Endothelial cell of umbilical vein (primary cell): ENCODE results near the gene ITSN1. TPM values are rescaled to one million over a fixed set of nuclear protein-coding genes. Genes with fewer than 3 reads are reported as not detected.

Experiments used
- BruUV-seq: library from RNA; stranded (reverse); fragments of 400-500 nt; replicated peaks from 2 replicates; lab custom pipeline; 2021; lab: Mats Ljungman, UMichigan
- CTCF ChIA-PET: fragments of 300-600, 350-600 bp; sonication (Branson Sonifier 250); formaldehyde crosslinking; loops from one replicate; lab custom pipeline; 2021; ENCODE audit warnings: antibody characterized with exemption, inconsistent platforms; lab: Charles Lee
- POLR2A ChIA-PET: fragments of 300-600, 350-600 bp; sonication (Branson Sonifier 250); formaldehyde crosslinking; loops from one replicate; lab custom pipeline; 2021; ENCODE audit warnings: antibody characterized with exemption, inconsistent platforms; lab: Charles Lee
- DNase-seq: peaks from one replicate; pipeline ENCODE4 v3.0.0-alpha.2; 2011; ENCODE audit warnings: low read depth, low spot score
- FAIRE-seq: peaks from 2 replicates; lab custom pipeline; 2011; peaks lifted over from hg19 to GRCh38; lab: Jason Lieb, UNC
- H2AFZ ChIP-seq: 2 replicates; pipeline ENCODE4 v1.6.0; 2012; ENCODE audit warnings: low read depth, low read length, control low read depth, inconsistent platforms
- H3K27ac ChIP-seq: 2 replicates; pipeline ENCODE4 v1.5.1; 2011; ENCODE audit warnings: low read depth, mild to moderate bottlenecking, control low read depth, low read length, moderate library complexity; ENCODE audit not compliant: insufficient read depth
- H3K27me3 ChIP-seq, 2 experiments: 2 replicates each; pipeline versions ENCODE4 v1.6.0 to v1.6.1; 2011; ENCODE audit warnings: low read length in 2 of 2, mixed read lengths in 1 of 2; ENCODE audit not compliant: control insufficient read depth in 2 of 2, insufficient read depth in 2 of 2
- H3K36me3 ChIP-seq, 2 experiments: 2 replicates in 1 of 2; 3 replicates in 1 of 2; pipeline ENCODE4 v1.5.1; 2011; ENCODE audit warnings: low read length in 2 of 2, mild to moderate bottlenecking in 1 of 2, moderate library complexity in 1 of 2; ENCODE audit not compliant: control insufficient read depth in 2 of 2, insufficient read depth in 2 of 2; ENCODE audit errors: extremely low read depth in 1 of 2
- H3K4me1 ChIP-seq: 3 replicates; pipeline ENCODE4 v1.5.1; 2011; ENCODE audit warnings: mild to moderate bottlenecking, low read length; ENCODE audit not compliant: control insufficient read depth, insufficient read depth; ENCODE audit errors: extremely low read depth
- H3K4me2 ChIP-seq: 2 replicates; pipeline ENCODE4 v1.6.1; 2011; ENCODE audit warnings: low read length, control low read depth, mixed read lengths; ENCODE audit not compliant: insufficient read depth
- H3K4me3 ChIP-seq, 3 experiments: fragments of 200-600 bp in 1 of 3; sonication (generic), shearing (Covaris generic) in 1 of 3; replicated peaks in 1 of 3; 2 replicates each; pipeline ENCODE4 v1.5.1; 2011 to 2016; ENCODE audit warnings: control low read depth in 3 of 3, low read length in 3 of 3, mild to moderate bottlenecking in 2 of 3, inconsistent platforms in 1 of 3, low read depth in 1 of 3, moderate library complexity in 1 of 3; ENCODE audit not compliant: insufficient read depth in 1 of 3
- H3K79me2 ChIP-seq: 2 replicates; pipeline ENCODE4 v1.6.0; 2012; ENCODE audit warnings: low read length, inconsistent platforms; ENCODE audit not compliant: control insufficient read depth, insufficient read depth
- H3K9ac ChIP-seq: replicated peaks from 2 replicates; pipeline ENCODE3; 2011; ENCODE audit warnings: low read length, control low read depth; ENCODE audit not compliant: insufficient read depth; ENCODE audit errors: extremely low read depth
- H3K9me1 ChIP-seq: replicated peaks from 3 replicates; pipeline ENCODE4 v1.6.0; 2011; ENCODE audit warnings: mild to moderate bottlenecking, low read length; ENCODE audit not compliant: control insufficient read depth, insufficient read depth; ENCODE audit errors: extremely low read depth
- H3K9me3 ChIP-seq: replicated peaks from 2 replicates; pipeline ENCODE4 v1.5.1; 2012; ENCODE audit warnings: low read length, inconsistent platforms; ENCODE audit not compliant: control insufficient read depth, insufficient read depth
- H4K20me1 ChIP-seq: replicated peaks from 2 replicates; pipeline ENCODE3; 2011; ENCODE audit warnings: mild to moderate bottlenecking, low read length; ENCODE audit not compliant: control insufficient read depth, insufficient read depth; ENCODE audit errors: extremely low read depth
- CTCF ChIP-seq, 2 donors: IDR thresholded peaks; 1 replicate in 1 of 2; 2 replicates in 1 of 2; pipeline ENCODE4 v1.5.1; 2011; ENCODE audit warnings: low read length in 2 of 2, mild to moderate bottlenecking in 2 of 2, moderate library complexity in 2 of 2, control low read depth in 1 of 2, inconsistent platforms in 1 of 2, low read depth in 1 of 2; ENCODE audit not compliant: insufficient read depth in 1 of 2; ENCODE audit errors: extremely low read depth in 1 of 2
- EZH2 ChIP-seq: IDR thresholded peaks from 2 replicates; pipeline ENCODE4 v1.6.1; 2012; ENCODE audit warnings: borderline replicate concordance, low read depth, mild to moderate bottlenecking, moderate library complexity, low read length, inconsistent platforms; ENCODE audit not compliant: severe bottlenecking
- FOS ChIP-seq: IDR thresholded peaks from 2 replicates; pipeline ENCODE4 v1.6.1; 2011; ENCODE audit warnings: mild to moderate bottlenecking, low read length, moderate library complexity, borderline replicate concordance; ENCODE audit not compliant: insufficient read depth
- GATA2 ChIP-seq: IDR thresholded peaks from 2 replicates; pipeline ENCODE4 v1.7.0; 2011; ENCODE audit warnings: low read depth, mild to moderate bottlenecking, moderate library complexity, mixed read lengths, low read length; ENCODE audit not compliant: insufficient read length, insufficient read depth
- JUN ChIP-seq: IDR thresholded peaks from 2 replicates; pipeline ENCODE4 v1.6.1; 2011; ENCODE audit warnings: borderline replicate concordance, low read depth; ENCODE audit not compliant: insufficient read length, insufficient read depth
- MAX ChIP-seq: IDR thresholded peaks from 2 replicates; pipeline ENCODE4 v1.6.1; 2011; ENCODE audit not compliant: insufficient read depth, insufficient read length
- MYC ChIP-seq: IDR thresholded peaks from one replicate; pipeline ENCODE4 v1.6.1; 2011; ENCODE audit warnings: mild to moderate bottlenecking, low read depth, low read length
- POLR2A ChIP-seq: IDR thresholded peaks from 2 replicates; pipeline ENCODE4 v1.6.1; 2012; ENCODE audit warnings: low read depth, mild to moderate bottlenecking, control low read depth, low read length
- POLR2AphosphoS5 ChIP-seq: IDR thresholded peaks from 2 replicates; pipeline ENCODE4 v1.6.1; 2012; ENCODE audit warnings: low read depth, mild to moderate bottlenecking, control low read depth, low read length, moderate library complexity; ENCODE audit not compliant: insufficient read depth
- dilution Hi-C: fragments of 300-500 bp; cut with MboI; formaldehyde crosslinking; loops from one replicate; pipeline ENCODE4 v1.15.0; 2019; ENCODE audit warnings: low sequenced_read_pairs; ENCODE audit not compliant: extremely low pct_ligation_motif_present
- intact Hi-C: fragments of 100-400 bp; cut with micrococcal nuclease; formaldehyde crosslinking; loops from one replicate; pipeline ENCODE4 v1.10.0; 2022
- polyA plus RNA-seq, 4 experiments: library from polyadenylated mRNA; depleted of rRNA in 3 of 4; stranded (reverse) in 3 of 4; unstranded in 1 of 4; fragments of >200 nt; gene quantifications; 2 replicates each; pipeline versions ENCODE4 v1.2.1 to v1.2.3, GENCODE V29; 2011 to 2012; ENCODE audit warnings: missing spikeins in 1 of 4
- total RNA-seq: library from RNA; stranded (reverse); gene quantifications from 2 replicates; pipeline ENCODE4 v1.2.3, GENCODE V29; 2021

ITSN1 gene
- total and polyA plus RNA-seq, 2 donors (not counting 3 experiments of a cell fraction or from before 2014, with no cell fraction given), result 72.2 to 86.8 TPM

GRCh38 chr21:33916200-33916567 lies 273.9 kb downstream of the ITSN1 start:
- ChIA-PET CTCF (no interaction called here), POLR2A (no interaction called here)
- intact Hi-C loops, result loop anchor here (2.0 kb wide), 1 partner anchor 157 kb away; the partner anchor contains the start of genes MRPS6 and SLC5A3
- H3K9ac ChIP-seq, result peak overlapping the region; percentile 14
- FAIRE-seq, result no peak
- H3K4me1 ChIP-seq, result peaks cover 13% of the 10 kb centered on the region
- peak overlapping the region; percentile 70 for H2AFZ ChIP-seq
- no peak for DNase-seq
- H3K79me2 ChIP-seq, result peaks cover 24% of the 10 kb centered on the region
- peak overlapping the region; percentile 81 for H3K4me2 ChIP-seq
- BruUV-seq, result no TSS peak
- no peak overlapping the region for H3K27ac ChIP-seq
- dilution Hi-C loops, result no loop called here
- no peaks in the 10 kb centered on the region for H3K9me3 ChIP-seq
- H3K36me3 ChIP-seq, result peaks cover 0 to 3% of the 10 kb centered on the region in 2 experiments
- peak overlapping the region in 2 of 3 experiments; percentile 17 to 83 for H3K4me3 ChIP-seq
- TF ChIP-seq POLR2A (no peak), MYC (no peak), JUN (no peak), GATA2 (no peak), CTCF (IDR thresholded peaks at IDR 0.05; ENCODE audit: extremely low read depth in 1 of 2, insufficient read depth in 1 of 2, low read depth in 1 of 2, low read length in 2 of 2) (no peak), POLR2AphosphoS5 (no peak), MAX (no peak), EZH2 (no peak), FOS (no peak)
- no peaks in the 10 kb centered on the region for H3K9me1 ChIP-seq
- no peaks in the 10 kb centered on the region for H4K20me1 ChIP-seq
- H3K27me3 ChIP-seq, result no peaks in the 10 kb centered on the region
